ENCODE results near the gene HSF2BP.
"Not testable (repeated sequence)": the region's sequence is repeated elsewhere in the genome, so short reads cannot be mapped to it uniquely, and the experiment has no call there.

Gene HSF2BP

DNA sequence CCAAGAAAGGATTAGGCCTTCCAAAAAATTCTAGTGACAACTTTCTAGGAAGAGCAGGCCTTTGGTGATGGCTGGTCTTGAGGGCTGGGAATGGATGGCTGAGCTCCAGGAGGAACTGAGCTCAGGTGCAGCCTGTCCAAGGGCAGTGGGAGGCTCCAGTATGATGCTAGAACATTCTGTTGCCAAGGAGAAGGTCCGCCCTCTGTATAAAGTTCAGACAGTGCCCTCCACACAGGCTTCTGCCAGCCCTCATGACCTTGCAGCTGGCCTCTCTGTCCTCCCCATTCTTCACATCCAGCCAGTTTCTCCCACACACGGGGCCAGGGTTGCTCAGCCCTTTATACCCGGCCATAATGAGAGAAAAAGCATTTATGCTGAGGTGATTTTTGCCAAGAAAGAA is 146.3 kb downstream of the HSF2BP start:
- not testable (repeated sequence) for DNase-seq

- not testable (repeated sequence) for DNase-seq
Observed at GRCh38 chr21:43511209-43511608, 148.1 kb downstream of the HSF2BP start.

- DNase-seq, result not testable (repeated sequence)
Observed at GRCh38 chr21:43510669-43511068, 148.6 kb downstream of the HSF2BP start.

- DNase-seq, result not testable (repeated sequence)
Observed at GRCh38 chr21:43503892-43504291, 155.4 kb downstream of the HSF2BP start.

- not testable (repeated sequence) for DNase-seq
Observed at GRCh38 chr21:43503075-43503750, 156.1 kb downstream of the HSF2BP start.

GRCh38 chr21:43502407-43503071 is 156.7 kb downstream of the HSF2BP start:
- not testable (repeated sequence) for DNase-seq

GRCh38 chr21:43498924-43499323 is 160.4 kb downstream of the HSF2BP start:
- DNase-seq, result not testable (repeated sequence)

GRCh38 chr21:43498065-43498464 is 161.2 kb downstream of the HSF2BP start:
- DNase-seq, result not testable (repeated sequence)

DNA sequence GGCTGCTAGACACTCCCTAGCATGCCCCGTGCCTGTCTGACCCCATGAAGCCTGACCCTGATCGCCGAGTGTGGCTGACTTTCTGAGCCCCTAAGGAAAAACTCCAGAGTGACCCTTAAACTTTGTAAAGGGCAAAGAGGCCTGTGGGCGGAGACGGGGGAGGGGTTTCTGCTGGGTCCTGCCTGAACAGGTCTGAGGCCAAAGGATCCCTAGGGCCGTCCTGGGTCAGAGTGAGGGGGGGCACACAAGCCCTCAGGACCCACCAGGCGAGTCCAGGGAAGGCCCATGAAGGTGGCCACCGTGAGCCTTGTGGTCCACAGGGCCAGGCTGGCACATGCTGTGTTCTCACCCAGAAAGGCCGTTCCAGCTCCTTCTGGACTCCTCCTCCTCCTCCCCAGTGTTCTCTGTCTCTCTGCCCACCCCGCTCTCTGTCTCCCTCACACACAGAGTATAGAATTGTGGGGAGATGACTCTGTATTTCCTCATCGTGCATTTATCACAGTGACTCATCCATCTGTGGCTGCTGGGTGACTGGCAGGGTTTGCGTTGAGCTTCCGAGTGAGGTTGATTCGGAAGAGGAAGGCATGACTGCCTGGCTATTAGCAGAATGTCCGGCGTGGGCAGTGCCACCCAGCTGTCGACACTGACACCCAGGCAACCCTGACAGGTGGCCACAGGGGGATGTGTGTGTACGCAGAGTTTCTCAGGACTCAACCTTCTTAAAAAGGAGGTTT is 164.8 kb downstream of the HSF2BP start:
- DNase-seq, result not testable (repeated sequence)

DNA sequence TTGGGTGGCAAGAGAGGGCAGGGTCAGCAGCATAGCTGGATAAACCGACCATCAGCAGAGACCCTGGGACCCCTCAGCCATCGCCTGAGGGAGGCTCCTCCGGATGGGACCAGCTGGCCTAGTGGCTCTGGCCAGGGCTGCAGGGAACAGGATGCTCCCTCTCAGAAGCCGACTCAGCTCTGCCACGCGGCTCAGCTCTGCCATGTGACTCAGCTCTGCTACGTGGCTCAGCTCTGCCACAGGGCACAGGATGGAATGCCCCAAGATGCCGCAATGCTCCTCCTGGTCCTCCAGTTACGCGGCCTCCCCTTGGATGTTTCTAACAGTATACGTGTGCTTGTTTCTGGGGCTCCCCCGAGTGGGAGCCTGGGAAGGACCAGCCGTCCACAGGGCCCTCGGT is 165.8 kb downstream of the HSF2BP start:
- not testable (repeated sequence) for DNase-seq

- DNase-seq, result not testable (repeated sequence)
Observed at GRCh38 chr21:43488235-43488634, 171.1 kb downstream of the HSF2BP start.

GRCh38 chr21:43486051-43486450 is 173.2 kb downstream of the HSF2BP start:
- not testable (repeated sequence) for DNase-seq

GRCh38 chr21:43485016-43485415 is 174.3 kb downstream of the HSF2BP start:
- DNase-seq, result not testable (repeated sequence)

DNA sequence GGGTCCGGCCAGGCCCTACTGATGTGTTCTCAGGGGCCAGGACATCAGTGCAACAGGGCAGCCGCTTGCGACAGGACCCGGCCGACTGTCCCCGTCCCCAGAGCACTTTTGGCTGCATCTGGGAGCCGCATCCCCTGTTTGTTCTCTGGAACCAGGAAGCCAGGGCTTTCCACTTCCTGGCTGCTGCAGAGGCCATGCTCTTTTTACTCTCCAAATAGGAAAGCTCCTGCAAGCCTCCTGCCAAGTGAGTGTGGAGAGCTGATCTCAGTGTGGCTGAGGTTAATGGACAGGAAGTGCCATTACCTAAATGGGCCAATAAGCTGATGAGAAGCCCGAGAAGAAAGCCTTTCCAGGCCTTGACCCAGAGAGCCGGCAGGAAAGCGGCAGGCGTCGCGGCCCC is 180.1 kb downstream of the HSF2BP start:
- DNase-seq, result not testable (repeated sequence)

Data from NCI-H2171 treated with DMSO at 0.1 percent for 48 hours (cell line).